Ishikawa (cell line): ENCODE measurements around the gene RPL39.

Source experiments
- CEBPB ChIP-seq: IDR thresholded peaks from 2 replicates; pipeline ENCODE4 v1.6.1; 2012
- CREB1 ChIP-seq: IDR thresholded peaks from 2 replicates; pipeline ENCODE4 v1.6.1; 2012; ENCODE audit warnings: low read depth
- EGR1 ChIP-seq: IDR thresholded peaks from 2 replicates; pipeline ENCODE4 v1.6.1; 2012
- EP300 ChIP-seq: IDR thresholded peaks from 2 replicates; pipeline ENCODE4 v1.6.1; 2012; ENCODE audit warnings: borderline replicate concordance
- FOXM1 ChIP-seq: IDR thresholded peaks from 2 replicates; pipeline ENCODE4 v1.6.1; 2012; ENCODE audit warnings: low read depth, borderline replicate concordance
- NFIC ChIP-seq: IDR thresholded peaks from 2 replicates; pipeline ENCODE4 v1.6.1; 2012
- RAD21 ChIP-seq: IDR thresholded peaks from 2 replicates; pipeline ENCODE4 v1.6.1; 2012; ENCODE audit warnings: low read depth
- TAF1 ChIP-seq: IDR thresholded peaks from 2 replicates; pipeline ENCODE4 v1.6.1; 2012; ENCODE audit warnings: low read depth, mild to moderate bottlenecking
- TCF12 ChIP-seq: IDR thresholded peaks from 2 replicates; pipeline ENCODE4 v1.6.1; 2012; ENCODE audit warnings: low read depth
- TEAD4 ChIP-seq: IDR thresholded peaks from 2 replicates; pipeline ENCODE4 v1.6.1; 2012
- YY1 ChIP-seq: IDR thresholded peaks from 2 replicates; pipeline ENCODE4 v1.6.1; 2012; ENCODE audit warnings: low read depth
- ZBTB7A ChIP-seq: IDR thresholded peaks from 2 replicates; pipeline ENCODE4 v1.6.1; 2012; ENCODE audit warnings: low read depth
- TF ChIP-seq, protein P1 (sequence below): IDR thresholded peaks from 2 replicates; pipeline ENCODE4 v1.6.1; 2012
- TF ChIP-seq, protein P2 (sequence below): IDR thresholded peaks from 2 replicates; pipeline ENCODE4 v1.6.1; 2012
- TF ChIP-seq, protein P3 (sequence below): IDR thresholded peaks from 2 replicates; pipeline ENCODE4 v1.6.1; 2012; ENCODE audit warnings: low read depth, mild to moderate bottlenecking

The RPL39 gene

GRCh38 chrX:119791437-119792231 is at the start of gene RPL39:
Gene RPL39, minus strand, starts transcription at chrX:119791630. Its CDS starts 54 bp downstream, at chrX:119791576.
- TF ChIP-seq TCF12 (no peak), TEAD4 (no peak), ZBTB7A (no peak), EP300 (no peak), NFIC (no peak), TAF1 (peak; percentile 87), YY1 (peak; percentile 84), RAD21 (no peak), CEBPB (no peak), CREB1 (peak; percentile 44; the same call in 1 of the 2 replicates), FOXM1 (no peak), EGR1 (no peak)
- TF ChIP-seq, protein P1, sequence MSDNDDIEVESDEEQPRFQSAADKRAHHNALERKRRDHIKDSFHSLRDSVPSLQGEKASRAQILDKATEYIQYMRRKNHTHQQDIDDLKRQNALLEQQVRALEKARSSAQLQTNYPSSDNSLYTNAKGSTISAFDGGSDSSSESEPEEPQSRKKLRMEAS: peak; percentile 38; the same call in 1 of the 2 replicates
- TF ChIP-seq, protein P2, sequence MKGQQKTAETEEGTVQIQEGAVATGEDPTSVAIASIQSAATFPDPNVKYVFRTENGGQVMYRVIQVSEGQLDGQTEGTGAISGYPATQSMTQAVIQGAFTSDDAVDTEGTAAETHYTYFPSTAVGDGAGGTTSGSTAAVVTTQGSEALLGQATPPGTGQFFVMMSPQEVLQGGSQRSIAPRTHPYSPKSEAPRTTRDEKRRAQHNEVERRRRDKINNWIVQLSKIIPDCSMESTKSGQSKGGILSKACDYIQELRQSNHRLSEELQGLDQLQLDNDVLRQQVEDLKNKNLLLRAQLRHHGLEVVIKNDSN: peak; percentile 48; the same call in 1 of the 2 replicates
- TF ChIP-seq, protein P3, sequence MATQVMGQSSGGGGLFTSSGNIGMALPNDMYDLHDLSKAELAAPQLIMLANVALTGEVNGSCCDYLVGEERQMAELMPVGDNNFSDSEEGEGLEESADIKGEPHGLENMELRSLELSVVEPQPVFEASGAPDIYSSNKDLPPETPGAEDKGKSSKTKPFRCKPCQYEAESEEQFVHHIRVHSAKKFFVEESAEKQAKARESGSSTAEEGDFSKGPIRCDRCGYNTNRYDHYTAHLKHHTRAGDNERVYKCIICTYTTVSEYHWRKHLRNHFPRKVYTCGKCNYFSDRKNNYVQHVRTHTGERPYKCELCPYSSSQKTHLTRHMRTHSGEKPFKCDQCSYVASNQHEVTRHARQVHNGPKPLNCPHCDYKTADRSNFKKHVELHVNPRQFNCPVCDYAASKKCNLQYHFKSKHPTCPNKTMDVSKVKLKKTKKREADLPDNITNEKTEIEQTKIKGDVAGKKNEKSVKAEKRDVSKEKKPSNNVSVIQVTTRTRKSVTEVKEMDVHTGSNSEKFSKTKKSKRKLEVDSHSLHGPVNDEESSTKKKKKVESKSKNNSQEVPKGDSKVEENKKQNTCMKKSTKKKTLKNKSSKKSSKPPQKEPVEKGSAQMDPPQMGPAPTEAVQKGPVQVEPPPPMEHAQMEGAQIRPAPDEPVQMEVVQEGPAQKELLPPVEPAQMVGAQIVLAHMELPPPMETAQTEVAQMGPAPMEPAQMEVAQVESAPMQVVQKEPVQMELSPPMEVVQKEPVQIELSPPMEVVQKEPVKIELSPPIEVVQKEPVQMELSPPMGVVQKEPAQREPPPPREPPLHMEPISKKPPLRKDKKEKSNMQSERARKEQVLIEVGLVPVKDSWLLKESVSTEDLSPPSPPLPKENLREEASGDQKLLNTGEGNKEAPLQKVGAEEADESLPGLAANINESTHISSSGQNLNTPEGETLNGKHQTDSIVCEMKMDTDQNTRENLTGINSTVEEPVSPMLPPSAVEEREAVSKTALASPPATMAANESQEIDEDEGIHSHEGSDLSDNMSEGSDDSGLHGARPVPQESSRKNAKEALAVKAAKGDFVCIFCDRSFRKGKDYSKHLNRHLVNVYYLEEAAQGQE: no peak

DNA sequence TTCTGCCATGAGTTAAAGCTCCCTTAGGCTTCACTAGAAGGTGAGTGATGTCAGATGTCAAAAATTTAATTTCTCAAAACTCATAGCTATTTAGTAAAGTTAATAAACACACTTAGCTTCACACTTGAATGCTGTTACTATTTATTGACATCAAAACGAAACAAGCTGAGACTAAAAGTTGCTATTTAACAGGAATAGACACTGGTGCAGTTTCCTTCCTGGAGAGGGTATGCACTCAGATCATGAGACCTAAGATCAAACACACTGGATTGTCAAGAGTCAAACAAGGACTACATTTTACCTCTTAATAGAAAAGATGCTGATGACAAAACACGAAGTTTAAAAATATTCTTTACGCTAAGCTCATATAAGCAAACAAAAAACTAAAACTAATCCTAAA is 42.5 kb upstream of the RPL39 start:
- TF ChIP-seq TAF1 (no peak), ZBTB7A (no peak), EGR1 (no peak), YY1 (no peak), FOXM1 (no peak), TCF12 (no peak), TEAD4 (no peak), CEBPB (no peak), EP300 (no peak)
- TF ChIP-seq, protein P1: no peak
- TF ChIP-seq, protein P2: no peak
- TF ChIP-seq, protein P3: no peak

DNA sequence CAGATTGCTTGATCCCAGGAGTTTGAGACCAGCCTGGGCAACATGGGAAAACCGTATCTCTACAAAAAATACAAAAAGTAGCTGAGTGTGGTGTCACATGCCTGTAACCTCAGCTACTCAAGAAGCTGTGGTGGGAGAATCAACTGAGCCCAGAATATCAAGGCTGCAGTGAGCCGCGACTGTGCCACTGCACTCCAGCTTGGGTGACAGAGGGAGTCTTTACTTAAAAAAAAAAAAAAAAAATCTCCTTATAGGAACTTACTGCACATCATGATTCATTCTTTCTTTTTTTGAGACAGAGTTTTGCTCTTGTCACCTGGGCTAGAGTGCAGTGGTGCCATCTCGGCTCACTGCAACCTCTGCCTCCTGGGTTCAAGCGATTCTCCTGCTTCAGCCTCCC is 37.0 kb upstream of the RPL39 start:
- TF ChIP-seq YY1 (no peak), TAF1 (no peak), EGR1 (no peak), RAD21 (no peak), ZBTB7A (no peak), TCF12 (no peak), EP300 (no peak), CEBPB (no peak), TEAD4 (no peak), FOXM1 (no peak), CREB1 (no peak)
- TF ChIP-seq, protein P2: no peak
- TF ChIP-seq, protein P3: no peak
